ENCODE data around the gene CACNA2D3.

GRCh38 chr3:54760201-54760600 lies 637.8 kb downstream of the CACNA2D3 start:
- TF ChIP-seq EZH2 (IDR thresholded peaks at IDR 0.05; ENCODE audit: low read length) = no peak
- no peak for TF ChIP-seq CTCF (optimal IDR thresholded peaks at IDR 0.05 in 1 of 3, IDR thresholded peaks at IDR 0.05 in 1 of 3, conservative IDR thresholded peaks at IDR 0.05 in 1 of 3; ENCODE audit: extremely low read depth in 1 of 3, insufficient read depth in 2 of 3, low read length in 3 of 3)
